Measurements from ENCODE around the gene PNPLA5. TPM values are rescaled to one million over a fixed set of nuclear protein-coding genes. Genes with fewer than 3 reads are reported as not detected.

Gene PNPLA5
- total and polyA plus RNA-seq, 2 of the 13 experiments (the other 11 are each of a cell fraction or from before 2014, with no cell fraction given): not detected

DNA sequence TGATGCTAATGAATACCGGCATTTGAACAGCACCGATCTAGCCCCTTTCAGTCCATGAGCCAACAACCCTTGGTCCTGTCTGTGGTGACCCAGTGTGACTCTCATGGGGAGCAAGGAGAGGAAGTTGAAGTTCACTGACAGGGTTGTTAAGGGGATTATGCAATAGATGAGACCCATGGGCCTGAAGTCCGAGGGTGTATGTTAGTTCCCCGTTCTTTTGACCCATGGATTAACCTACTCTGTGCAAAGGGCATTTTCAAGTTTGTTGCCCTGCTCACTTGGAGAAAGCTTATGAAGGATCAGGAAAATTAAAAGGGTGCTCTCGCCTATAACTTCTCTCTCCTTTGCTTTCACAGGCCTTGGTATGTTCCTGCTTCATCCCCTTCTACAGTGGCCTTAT is 36.7 kb upstream of the PNPLA5 start (continued):
- TF ChIP-seq SKI (IDR thresholded peaks at IDR 0.05; ENCODE audit: partially characterized antibody): peak; percentile 96
- no peak for TF ChIP-seq LRRFIP1 (CRISPR knock-in tag; conservative IDR thresholded peaks at IDR 0.05)
- TF ChIP-seq NR2F2 (IDR thresholded peaks at IDR 0.05; ENCODE audit: borderline replicate concordance, low read depth): peak; percentile 69; the same call in 1 of the 2 replicates
- no peak for TF ChIP-seq ZNF780A (CRISPR knock-in tag; IDR thresholded peaks at IDR 0.05)
- TF ChIP-seq CHD4 (IDR thresholded peaks at IDR 0.05; ENCODE audit: borderline replicate concordance, low read length): no peak
- no peak for TF ChIP-seq ZNF576 (CRISPR knock-in tag; IDR thresholded peaks at IDR 0.05)
- TF ChIP-seq REST (IDR thresholded peaks at IDR 0.05; ENCODE audit: borderline replicate concordance in 1 of 2, low read depth in 1 of 2, low read length in 2 of 2): no peak
- no peak for TF ChIP-seq LCORL (IDR thresholded peaks at IDR 0.05)
- TF ChIP-seq LCORL (CRISPR knock-in tag; IDR thresholded peaks at IDR 0.05): 0 out of 2 replicates have a peak, but pooled peaks have one; percentile 51
- no peak for TF ChIP-seq JDP2 (CRISPR knock-in tag; IDR thresholded peaks at IDR 0.05; ENCODE audit: borderline replicate concordance)
- TF ChIP-seq ZNF580 (CRISPR knock-in tag; IDR thresholded peaks at IDR 0.05; ENCODE audit: borderline replicate concordance, low read depth): no peak
- TF ChIP-seq PHF21A (CRISPR knock-in tag; IDR thresholded peaks at IDR 0.05): peak; percentile 59
- peak; percentile 30; the same call in 1 of the 2 replicates for TF ChIP-seq ETV5 (CRISPR knock-in tag; IDR thresholded peaks at IDR 0.05; ENCODE audit: borderline replicate concordance)
- TF ChIP-seq ZNF572 (CRISPR knock-in tag; IDR thresholded peaks at IDR 0.05): no peak
- TF ChIP-seq CTCF (CRISPR knock-in tag; IDR thresholded peaks at IDR 0.05): no peak
- TF ChIP-seq, protein P1, sequence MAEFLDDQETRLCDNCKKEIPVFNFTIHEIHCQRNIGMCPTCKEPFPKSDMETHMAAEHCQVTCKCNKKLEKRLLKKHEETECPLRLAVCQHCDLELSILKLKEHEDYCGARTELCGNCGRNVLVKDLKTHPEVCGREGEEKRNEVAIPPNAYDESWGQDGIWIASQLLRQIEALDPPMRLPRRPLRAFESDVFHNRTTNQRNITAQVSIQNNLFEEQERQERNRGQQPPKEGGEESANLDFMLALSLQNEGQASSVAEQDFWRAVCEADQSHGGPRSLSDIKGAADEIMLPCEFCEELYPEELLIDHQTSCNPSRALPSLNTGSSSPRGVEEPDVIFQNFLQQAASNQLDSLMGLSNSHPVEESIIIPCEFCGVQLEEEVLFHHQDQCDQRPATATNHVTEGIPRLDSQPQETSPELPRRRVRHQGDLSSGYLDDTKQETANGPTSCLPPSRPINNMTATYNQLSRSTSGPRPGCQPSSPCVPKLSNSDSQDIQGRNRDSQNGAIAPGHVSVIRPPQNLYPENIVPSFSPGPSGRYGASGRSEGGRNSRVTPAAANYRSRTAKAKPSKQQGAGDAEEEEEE (CRISPR knock-in tag; IDR thresholded peaks at IDR 0.05; ENCODE audit: borderline replicate concordance): no peak
- peak in 1 of 2 experiments; percentile 47; a peak in 1 of 4 replicates for TF ChIP-seq POLR2A (IDR thresholded peaks at IDR 0.05; ENCODE audit: insufficient read depth in 1 of 2, low read depth in 2 of 2, low read length in 2 of 2)
- peak; percentile 42; the same call in 1 of the 2 replicates for TF ChIP-seq CREM (IDR thresholded peaks at IDR 0.05)
- TF ChIP-seq CREM (CRISPR knock-in tag; IDR thresholded peaks at IDR 0.05): no peak
- no peak for TF ChIP-seq ZNF776 (CRISPR knock-in tag; IDR thresholded peaks at IDR 0.05)
- peak; percentile 84 for TF ChIP-seq NR2F6 (IDR thresholded peaks at IDR 0.05)
- TF ChIP-seq NR2F6 (CRISPR knock-in tag; IDR thresholded peaks at IDR 0.05): peak; percentile 83

Measured in HepG2 (cell line).